T-helper 1 cell treated with Interleukin-12 subunit alpha and Interleukin-12 subunit beta and Interleukin-4 antibody, amounts not matched to agents 30 μg/mL and 1 μg/mL, for 36 hours (primary cell): ENCODE results near the gene FOXN3.

Experiments
- H3K27ac Mint-ChIP-seq: one replicate; pipeline ENCODE4 v1.8.0; 2021; ENCODE audit warnings: mild to moderate bottlenecking, mixed read lengths
- H3K27me3 Mint-ChIP-seq: one replicate; pipeline ENCODE4 v1.8.0; 2021; ENCODE audit warnings: low read depth, mixed read lengths
- H3K36me3 Mint-ChIP-seq: one replicate; pipeline ENCODE4 v1.8.0; 2021; ENCODE audit warnings: low read depth, mixed read lengths
- H3K4me1 Mint-ChIP-seq: one replicate; pipeline ENCODE4 v1.8.0; 2021; ENCODE audit warnings: low read depth, mixed read lengths
- H3K4me3 Mint-ChIP-seq: one replicate; pipeline ENCODE4 v1.8.0; 2021; ENCODE audit warnings: mild to moderate bottlenecking, moderate library complexity, mixed read lengths
- H3K9me3 Mint-ChIP-seq: one replicate; pipeline ENCODE4 v1.8.0; 2021; ENCODE audit warnings: mixed read lengths

Gene FOXN3

DNA sequence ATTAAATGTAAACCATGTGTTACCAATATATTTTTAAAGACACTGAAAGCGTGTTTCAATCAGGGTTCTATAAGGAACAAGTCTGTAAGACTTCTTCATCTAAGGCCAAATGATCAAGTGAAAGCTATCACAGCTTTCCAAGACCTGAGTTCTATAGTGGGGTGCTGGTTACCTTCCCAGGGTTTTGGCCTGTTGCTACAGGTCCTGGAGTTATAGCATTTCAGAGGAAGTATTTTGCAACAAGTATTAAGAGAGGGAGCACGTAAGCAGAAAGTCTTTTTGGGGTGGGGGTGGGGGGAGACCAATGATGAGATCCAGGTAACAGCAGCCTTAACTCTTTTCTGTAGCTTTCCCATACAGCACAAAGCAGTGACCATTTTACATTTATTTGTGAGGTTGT, 43.8 kb downstream of the FOXN3 start:
- no peak overlapping the region for H3K4me3 Mint-ChIP-seq
- H3K4me1 Mint-ChIP-seq: peaks cover 17% of the 10 kb centered on the region
- H3K27ac Mint-ChIP-seq: no peak overlapping the region
- no peaks in the 10 kb centered on the region for H3K27me3 Mint-ChIP-seq
- peaks cover 7% of the 10 kb centered on the region for H3K9me3 Mint-ChIP-seq
- H3K36me3 Mint-ChIP-seq: peaks cover 24% of the 10 kb centered on the region

GRCh38 chr14:89372512-89372883, 44.5 kb downstream of the FOXN3 start:
- Mint-ChIP-seq H3K4me1 (peaks cover 13% of the 10 kb centered on the region), H3K27me3 (no peaks in the 10 kb centered on the region), H3K27ac (no peak overlapping the region), H3K36me3 (peaks cover 19% of the 10 kb centered on the region), H3K9me3 (peaks cover 7% of the 10 kb centered on the region), H3K4me3 (no peak overlapping the region)

DNA sequence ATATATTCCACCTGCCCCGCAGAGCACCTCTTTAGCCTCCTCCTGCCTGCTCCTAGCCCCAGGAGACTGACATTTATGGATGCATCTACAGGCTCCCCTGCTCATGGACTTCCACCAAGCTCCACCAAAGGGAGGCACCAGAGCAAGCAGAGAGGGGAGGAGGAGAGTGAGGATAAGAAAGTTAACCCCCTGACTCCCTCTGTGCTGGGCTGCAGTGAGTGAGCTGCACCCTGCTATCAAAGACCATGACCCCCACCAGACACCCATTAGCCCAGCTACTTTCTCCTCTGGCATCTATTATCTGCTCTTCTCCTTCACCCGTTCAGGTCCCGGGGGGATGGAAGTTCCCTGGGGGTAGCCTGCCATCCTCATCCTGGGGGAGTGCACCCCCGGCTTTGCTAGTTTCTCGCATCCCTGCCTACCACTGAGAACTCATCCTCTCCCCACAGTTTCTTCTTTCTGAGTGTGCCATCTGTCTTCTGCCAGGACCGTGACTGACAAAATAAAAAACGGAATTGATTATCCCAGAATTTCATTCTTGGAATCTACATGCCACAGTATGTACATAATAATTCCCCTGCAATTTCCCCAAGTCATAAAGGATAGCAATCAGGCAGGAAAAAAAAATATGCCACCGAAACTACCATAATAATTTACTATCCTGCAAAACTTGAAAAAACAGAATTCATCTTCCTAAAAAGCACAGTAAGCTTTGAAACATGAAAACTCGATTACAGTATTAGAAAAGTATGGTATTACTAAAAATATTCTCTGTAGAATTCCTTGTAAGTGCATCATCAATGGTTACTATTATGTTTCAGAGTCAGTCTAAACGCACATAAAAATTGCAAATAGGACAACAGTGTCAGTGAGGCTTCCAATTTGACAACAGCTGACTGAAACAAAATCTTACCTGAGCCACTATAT, 45.2 kb downstream of the FOXN3 start:
- peaks cover 17% of the 10 kb centered on the region for H3K36me3 Mint-ChIP-seq
- peaks cover 17% of the 10 kb centered on the region for H3K4me1 Mint-ChIP-seq
- H3K4me3 Mint-ChIP-seq: no peak overlapping the region
- peaks cover 7% of the 10 kb centered on the region for H3K9me3 Mint-ChIP-seq
- H3K27ac Mint-ChIP-seq: no peak overlapping the region
- H3K27me3 Mint-ChIP-seq: no peaks in the 10 kb centered on the region

- H3K27ac Mint-ChIP-seq: no peak overlapping the region
Observed at GRCh38 chr14:89370781-89371180, 46.3 kb downstream of the FOXN3 start.

GRCh38 chr14:89370381-89370780, 46.7 kb downstream of the FOXN3 start:
- Mint-ChIP-seq H3K9me3 (peaks cover 7% of the 10 kb centered on the region), H3K27ac (no peak overlapping the region), H3K36me3 (peaks cover 17% of the 10 kb centered on the region), H3K4me3 (no peak overlapping the region), H3K27me3 (no peaks in the 10 kb centered on the region), H3K4me1 (peaks cover 19% of the 10 kb centered on the region)

More at GRCh38 chr14:89370781-89371180, 46.3 kb downstream of the FOXN3 start:
- no peak overlapping the region for H3K4me3 Mint-ChIP-seq
- H3K9me3 Mint-ChIP-seq: peaks cover 7% of the 10 kb centered on the region
- no peaks in the 10 kb centered on the region for H3K27me3 Mint-ChIP-seq
- peaks cover 17% of the 10 kb centered on the region for H3K36me3 Mint-ChIP-seq
- H3K4me1 Mint-ChIP-seq: peaks cover 17% of the 10 kb centered on the region

DNA sequence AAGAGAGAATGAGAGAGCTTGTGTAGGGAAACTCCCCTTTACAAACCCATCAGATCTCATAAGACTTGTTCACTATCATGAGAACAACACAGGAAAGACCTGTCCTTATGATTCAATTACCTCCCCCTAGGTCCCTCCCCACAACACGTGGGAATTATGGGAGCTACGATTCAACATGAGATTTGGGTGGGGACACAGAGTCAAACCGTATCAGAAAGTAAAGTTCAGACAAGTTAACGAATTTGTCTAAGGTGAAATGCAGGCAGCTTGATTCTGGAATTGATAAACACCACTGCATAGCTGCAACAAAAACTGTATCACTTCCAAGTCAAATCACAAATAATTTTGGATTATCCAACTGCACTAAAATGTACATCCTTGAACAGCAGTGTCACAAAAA, 47.4 kb downstream of the FOXN3 start:
- H3K9me3 Mint-ChIP-seq: peaks cover 5% of the 10 kb centered on the region
- H3K4me1 Mint-ChIP-seq: peaks cover 27% of the 10 kb centered on the region
- no peak overlapping the region for H3K27ac Mint-ChIP-seq
- H3K36me3 Mint-ChIP-seq: peaks cover 17% of the 10 kb centered on the region
- H3K27me3 Mint-ChIP-seq: no peaks in the 10 kb centered on the region
- no peak overlapping the region for H3K4me3 Mint-ChIP-seq

DNA sequence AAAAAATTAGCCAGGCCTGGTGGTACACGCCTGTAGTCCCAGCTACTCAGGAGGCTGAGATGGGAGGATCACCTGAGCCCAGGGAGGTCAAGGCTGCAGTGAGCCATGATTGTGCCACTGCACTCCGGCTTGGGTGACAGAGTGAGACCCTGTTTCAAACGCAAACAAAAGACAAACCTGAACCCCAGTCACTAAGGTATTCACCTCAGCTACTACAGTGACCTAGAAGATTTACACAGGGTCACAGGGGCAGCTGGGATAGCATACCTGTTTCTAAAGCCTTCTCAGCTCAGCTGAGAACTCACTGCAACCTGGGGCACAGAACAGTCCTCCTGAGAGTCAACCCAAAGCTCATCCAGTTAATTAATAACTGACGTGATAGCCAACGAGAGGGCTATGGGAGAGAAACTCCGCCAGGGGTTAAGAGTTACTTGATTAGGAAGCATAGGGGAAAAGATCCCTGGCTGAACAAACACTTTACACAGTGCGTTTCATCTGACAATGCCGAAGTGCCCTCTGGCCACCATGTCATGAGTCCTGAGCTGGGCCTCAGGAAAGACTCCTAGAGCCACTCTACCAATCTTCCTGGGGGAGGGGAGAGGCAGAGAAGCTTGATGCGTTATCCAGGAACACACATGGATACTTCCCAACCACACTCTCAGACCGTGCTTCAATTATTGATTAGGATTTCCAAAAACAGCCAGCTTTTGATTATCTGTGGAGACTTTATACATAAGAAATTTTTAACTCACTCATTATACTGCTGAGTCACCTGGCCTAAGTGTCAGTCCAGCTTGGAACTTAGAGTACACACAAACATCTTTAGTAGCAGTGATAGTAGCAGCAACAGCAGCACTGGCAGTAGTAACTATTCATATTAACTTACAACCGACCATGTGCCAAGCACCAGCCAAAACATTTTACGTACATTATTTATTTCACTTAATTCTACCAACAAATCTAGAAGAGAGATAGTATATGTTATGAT, 48.2 kb downstream of the FOXN3 start:
- Mint-ChIP-seq H3K4me3 (no peak overlapping the region), H3K4me1 (peaks cover 35% of the 10 kb centered on the region), H3K9me3 (no peaks in the 10 kb centered on the region), H3K27ac (no peak overlapping the region), H3K36me3 (peaks cover 17% of the 10 kb centered on the region), H3K27me3 (no peaks in the 10 kb centered on the region)

- peaks cover 23% of the 10 kb centered on the region for H3K36me3 Mint-ChIP-seq
- H3K27ac Mint-ChIP-seq: no peak overlapping the region
- no peaks in the 10 kb centered on the region for H3K27me3 Mint-ChIP-seq
- H3K9me3 Mint-ChIP-seq: no peaks in the 10 kb centered on the region
- H3K4me1 Mint-ChIP-seq: peaks cover 39% of the 10 kb centered on the region
- H3K4me3 Mint-ChIP-seq: no peak overlapping the region
Observed at GRCh38 chr14:89367779-89368120, 49.3 kb downstream of the FOXN3 start.

DNA sequence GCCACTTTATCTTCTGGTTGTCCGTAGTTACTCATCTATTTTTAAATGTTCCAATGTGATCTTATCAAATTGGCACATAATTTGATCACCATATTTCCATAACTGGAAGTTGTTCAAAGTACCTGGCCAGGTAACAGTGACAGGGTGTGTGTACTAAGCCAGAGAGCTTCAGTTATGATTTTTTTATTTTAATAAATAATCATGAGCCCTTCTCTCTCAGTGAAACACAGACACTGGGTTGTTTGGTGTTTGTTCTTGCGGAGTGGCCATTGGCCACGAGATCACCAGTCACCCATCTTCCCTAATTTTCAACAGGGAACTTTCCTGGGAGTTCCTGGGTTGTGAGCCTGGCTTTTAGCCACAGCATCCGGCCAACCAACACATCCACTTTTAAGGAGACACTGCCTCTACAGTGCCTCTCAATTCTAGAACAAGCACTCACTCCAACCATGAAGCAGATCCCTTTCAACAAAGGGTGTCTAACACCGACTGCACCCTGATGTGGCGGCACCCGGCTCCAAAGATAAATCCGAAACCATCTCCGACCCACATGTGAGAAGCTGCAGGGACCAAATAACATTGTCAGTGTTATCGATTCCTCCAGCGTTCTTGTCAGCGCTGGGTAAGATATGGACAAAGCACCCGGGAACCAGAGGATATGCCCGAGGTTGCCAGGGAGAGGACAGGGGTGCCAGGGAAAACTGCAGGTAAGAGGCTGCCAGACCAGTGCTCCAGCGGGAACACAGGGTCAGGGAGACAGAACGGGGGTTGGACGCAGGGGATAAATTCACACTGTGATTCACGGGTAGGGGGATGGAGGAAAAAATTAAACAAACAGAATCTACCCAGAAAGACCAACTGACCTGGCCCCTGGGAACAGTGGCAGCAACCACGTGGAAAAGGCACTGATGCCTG, 49.9 kb downstream of the FOXN3 start:
- H3K4me1 Mint-ChIP-seq: peaks cover 35% of the 10 kb centered on the region
- H3K36me3 Mint-ChIP-seq: peaks cover 19% of the 10 kb centered on the region
- H3K27me3 Mint-ChIP-seq: no peaks in the 10 kb centered on the region
- no peaks in the 10 kb centered on the region for H3K9me3 Mint-ChIP-seq
- H3K27ac Mint-ChIP-seq: no peak overlapping the region
- no peak overlapping the region for H3K4me3 Mint-ChIP-seq

GRCh38 chr14:89365061-89365801, 51.8 kb downstream of the FOXN3 start:
- Mint-ChIP-seq H3K4me3 (peak overlapping the region; percentile 75), H3K36me3 (peaks cover 14% of the 10 kb centered on the region), H3K9me3 (no peaks in the 10 kb centered on the region), H3K27ac (peak overlapping the region; percentile 87), H3K27me3 (no peaks in the 10 kb centered on the region), H3K4me1 (peaks cover 32% of the 10 kb centered on the region)

DNA sequence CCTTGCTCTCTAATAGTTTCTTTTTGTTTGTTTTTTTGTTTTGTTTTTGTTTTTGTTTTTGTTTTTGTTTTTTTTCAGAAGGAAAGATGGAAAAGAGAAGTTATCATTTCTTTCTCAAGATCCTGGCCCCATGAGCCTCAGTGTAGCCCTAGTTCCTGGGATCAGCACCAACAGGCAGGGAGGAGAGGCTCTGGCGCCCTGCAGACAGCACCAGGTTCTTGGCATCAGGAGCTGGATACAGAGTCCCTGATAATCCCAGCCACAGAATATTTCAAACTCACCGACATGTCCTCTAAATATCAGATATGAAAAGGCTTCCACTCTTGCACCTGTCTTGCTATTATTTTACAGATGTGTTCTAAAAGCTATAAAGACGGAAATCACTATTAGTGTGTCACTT, 52.7 kb downstream of the FOXN3 start:
- Mint-ChIP-seq H3K9me3 (no peaks in the 10 kb centered on the region), H3K27me3 (no peaks in the 10 kb centered on the region), H3K4me3 (peak overlapping the region; percentile 75), H3K4me1 (peaks cover 32% of the 10 kb centered on the region), H3K27ac (peak overlapping the region; percentile 87), H3K36me3 (peaks cover 18% of the 10 kb centered on the region)

GRCh38 chr14:89360277-89360676, 56.8 kb downstream of the FOXN3 start:
- Mint-ChIP-seq H3K4me3 (no peak overlapping the region), H3K27ac (peak overlapping the region; percentile 62), H3K27me3 (no peaks in the 10 kb centered on the region), H3K4me1 (peaks cover 26% of the 10 kb centered on the region), H3K36me3 (peaks cover 13% of the 10 kb centered on the region), H3K9me3 (no peaks in the 10 kb centered on the region)

DNA sequence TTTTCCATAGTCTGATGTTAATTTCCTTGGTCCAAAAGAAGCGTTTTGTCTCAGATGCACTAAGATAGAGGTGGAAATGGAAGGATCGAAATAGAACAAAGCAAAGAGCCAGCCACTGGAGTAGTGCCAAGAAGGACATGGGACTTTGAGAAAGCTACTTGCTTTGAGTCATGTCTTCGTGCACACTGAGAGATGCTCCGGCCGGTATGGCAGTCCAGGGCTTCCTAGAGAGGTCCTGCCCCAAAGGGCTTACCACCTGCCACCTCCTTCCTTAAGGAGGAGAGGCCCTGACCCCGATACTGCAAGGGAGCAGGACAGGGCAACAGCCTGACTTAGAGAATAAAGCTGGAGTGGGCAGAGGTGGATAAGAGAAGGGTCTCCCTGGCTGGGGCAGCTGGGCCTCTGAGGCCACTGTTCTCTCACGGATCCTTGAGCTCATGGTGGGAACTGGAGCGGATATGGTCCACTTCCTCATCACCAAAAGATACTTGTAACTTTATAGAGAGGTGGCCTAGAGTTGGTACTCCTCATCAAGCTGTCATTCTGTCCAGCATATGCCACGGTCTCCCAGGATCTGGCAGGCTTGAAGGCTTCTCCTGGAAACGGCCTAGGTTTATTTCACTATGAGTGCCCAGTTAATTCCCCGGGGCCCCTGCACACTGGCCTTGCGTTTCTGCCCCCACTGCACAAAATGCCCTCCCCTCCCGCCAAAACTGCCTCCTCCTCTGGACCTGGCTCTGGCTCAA, 57.4 kb downstream of the FOXN3 start:
- Mint-ChIP-seq H3K27me3 (no peaks in the 10 kb centered on the region), H3K4me3 (no peak overlapping the region), H3K27ac (peak overlapping the region; percentile 52), H3K9me3 (no peaks in the 10 kb centered on the region), H3K4me1 (peaks cover 20% of the 10 kb centered on the region), H3K36me3 (peaks cover 13% of the 10 kb centered on the region)
